Thyroid gland (tissue), 4 donors: ENCODE measurements around the gene ATG9B. TPM values are rescaled to one million over a fixed set of nuclear protein-coding genes. Genes with fewer than 3 reads are reported as not detected.

ENCODE experiments used
- DNase-seq, 2 donors: peaks; one replicate each; pipeline ENCODE4 v3.0.0-alpha.2; 2019
- H3K27ac ChIP-seq, 3 donors: fragments of 200-600 bp; sonication (generic); 1 replicate in 2 of 3; 2 replicates in 1 of 3; pipeline ENCODE4 v1.5.1; 2016 to 2019; ENCODE audit warnings: mild to moderate bottlenecking in 1 of 3, moderate library complexity in 1 of 3
- H3K27me3 ChIP-seq: fragments of 200-600 bp; sonication (generic); one replicate; pipeline ENCODE4 v1.5.1; 2019
- H3K36me3 ChIP-seq, 2 donors: fragments of 200-600 bp; sonication (generic); one replicate each; pipeline ENCODE4 v1.5.1; 2016 to 2019
- H3K4me1 ChIP-seq, 2 donors: fragments of 200-600 bp; sonication (generic); one replicate each; pipeline ENCODE4 v1.5.1; 2017 to 2019
- H3K4me3 ChIP-seq, 3 donors: fragments of 200-600 bp; sonication (generic); replicated peaks in 1 of 3; 1 replicate in 2 of 3; 2 replicates in 1 of 3; pipeline ENCODE4 v1.5.1; 2016; ENCODE audit warnings: mild to moderate bottlenecking in 1 of 3
- H3K9me3 ChIP-seq: fragments of 200-600 bp; sonication (generic); one replicate; pipeline ENCODE4 v1.5.1; 2017
- CTCF ChIP-seq, 6 experiments: fragments of 200-600 bp in 3 of 6; fragments of 450-650 bp in 3 of 6; sonication (generic) in 3 of 6; IDR thresholded peaks; one replicate each; pipeline ENCODE4 v1.5.1; 2016 to 2019; ENCODE audit warnings: antibody characterized with exemption in 6 of 6, mild to moderate bottlenecking in 2 of 6, inconsistent platforms in 1 of 6, moderate library complexity in 1 of 6
- POLR2A ChIP-seq, 2 donors: fragments of 450-650 bp; IDR thresholded peaks; one replicate each; pipeline ENCODE4 v1.6.1; 2017; ENCODE audit warnings: antibody characterized with exemption in 2 of 2, mild to moderate bottlenecking in 2 of 2, moderate library complexity in 1 of 2
- WGBS, 2 donors: methylation state at CpG; one replicate each; pipeline ENCODE4 v1.1.5; 2017; 5-methylcytosine and 5-hydroxymethylcytosine counted together
- intact Hi-C: fragments of 100-400 bp; cut with DNase I; formaldehyde crosslinking; loops from one replicate; pipeline ENCODE4 v1.15.1; 2023
- total RNA-seq, 4 donors: library from RNA; depleted of rRNA; stranded (reverse); fragments of >200 nt; gene quantifications; one replicate each; pipeline ENCODE4 v1.2.3, GENCODE V29; 2016

Gene ATG9B
- total RNA-seq, 4 donors from 2014 or later = 0.27 TPM; not detected in 3

GRCh38 chr7:150994141-150994837 is 30.0 kb downstream of the ATG9B start:
- 49 to 65% methylated on average over 13 to 14 of the region's 15 CpGs for WGBS, 2 donors
- H3K4me3 ChIP-seq = peak overlapping the region in 1 of 3 donors; percentile 2
- intact Hi-C loops = no loop called here

GRCh38 chr7:150993511-150993910 is 30.8 kb downstream of the ATG9B start:
- intact Hi-C loops = no loop called here
- H3K4me3 ChIP-seq = no peak overlapping the region
- DNase-seq = no peak
- H3K27me3 ChIP-seq = no peaks in the 10 kb centered on the region
- H3K9me3 ChIP-seq = no peaks in the 10 kb centered on the region
- no peaks in the 10 kb centered on the region for H3K36me3 ChIP-seq
- 89 to 94% methylated on average over 7 to 9 of the region's 14 CpGs for WGBS, 2 donors
- TF ChIP-seq CTCF (IDR thresholded peaks at IDR 0.05) (no peak), POLR2A (IDR thresholded peaks at IDR 0.05) (peak in 1 of 2 donors; percentile 4)
- H3K4me1 ChIP-seq = no peaks in the 10 kb centered on the region
- H3K27ac ChIP-seq = peak overlapping the region in 1 of 3 donors; percentile 15

More at GRCh38 chr7:150994141-150994837, 30.0 kb downstream of the ATG9B start:
- Histone ChIP-seq H3K36me3 (no peaks in the 10 kb centered on the region), H3K27me3 (no peaks in the 10 kb centered on the region), H3K27ac (peak overlapping the region in 2 of 3 donors; percentile 10 to 15), H3K4me1 (no peaks in the 10 kb centered on the region), H3K9me3 (no peaks in the 10 kb centered on the region)
- no peak for DNase-seq
- TF ChIP-seq CTCF (IDR thresholded peaks at IDR 0.05) = no peak
- no peak for TF ChIP-seq POLR2A (IDR thresholded peaks at IDR 0.05)

- peak in 1 of 2 donors; percentile 11 for DNase-seq
Measured at GRCh38 chr7:150992833-150993302, 31.4 kb downstream of the ATG9B start.

GRCh38 chr7:150992051-150992640 is 32.1 kb downstream of the ATG9B start:
- 64 to 83% methylated on average over 6 of the region's 6 CpGs for WGBS, 2 donors
- H3K27me3 ChIP-seq = no peaks in the 10 kb centered on the region
- no peaks in the 10 kb centered on the region for H3K4me1 ChIP-seq
- TF ChIP-seq CTCF (IDR thresholded peaks at IDR 0.05) = no peak
- TF ChIP-seq POLR2A (IDR thresholded peaks at IDR 0.05) = no peak
- DNase-seq = no peak
- no peaks in the 10 kb centered on the region for H3K36me3 ChIP-seq
- no peaks in the 10 kb centered on the region for H3K9me3 ChIP-seq
- intact Hi-C loops = no loop called here
- H3K4me3 ChIP-seq = no peak overlapping the region
- H3K27ac ChIP-seq = peak overlapping the region in 1 of 3 donors; percentile 10

More at GRCh38 chr7:150992833-150993302, 31.4 kb downstream of the ATG9B start:
- 21 to 39% methylated on average over 4 to 5 of the region's 5 CpGs for whole genome bisulfite sequencing, 2 donors
- Histone ChIP-seq H3K9me3 (no peaks in the 10 kb centered on the region), H3K4me3 (no peak overlapping the region), H3K36me3 (no peaks in the 10 kb centered on the region), H3K27ac (peak overlapping the region in 1 of 3 donors; percentile 10), H3K4me1 (no peaks in the 10 kb centered on the region), H3K27me3 (no peaks in the 10 kb centered on the region)
- TF ChIP-seq CTCF (IDR thresholded peaks at IDR 0.05) (no peak), POLR2A (IDR thresholded peaks at IDR 0.05) (no peak)
- intact Hi-C loops = no loop called here
